ENCODE data around the gene ATP11A. TPM values are rescaled to one million over a fixed set of nuclear protein-coding genes. Genes with fewer than 3 reads are reported as not detected.

The ATP11A gene
- total and polyA plus RNA-seq, 8 donors = 9.3 to 51.0 (median 30.5) TPM

GRCh38 chr13:112743451-112744167 is 53.8 kb downstream of the ATP11A start:
- peaks cover 0 to 3% (median 0%) of the 10 kb centered on the region in 3 donors for H3K4me1 ChIP-seq
- no peak overlapping the region for H3K27ac ChIP-seq
- H3K4me3 ChIP-seq = no peak overlapping the region
- ATAC-seq (no peak), DNase-seq (no peak), FAIRE-seq (no peak)
- WGBS, 2 donors = 86% methylated on average over 12 of the region's 12 CpGs
- TF ChIP-seq CTCF (IDR thresholded peaks at IDR 0.05) = no peak
- intact Hi-C loops (cut with DNase I) = no loop called here
- H3K9me3 ChIP-seq = no peaks in the 10 kb centered on the region
- H3K36me3 ChIP-seq = no peaks in the 10 kb centered on the region
- no peaks in the 10 kb centered on the region for H3K27me3 ChIP-seq

- DNase-seq (no peak), ATAC-seq (peak in 3 of 4 donors; percentile 6 to 35 (median 9)), FAIRE-seq (no peak)
- 63 to 68% methylated on average over 22 of the region's 22 CpGs for WGBS, 2 donors
- Histone ChIP-seq H3K4me1 (peaks cover 0 to 3% (median 0%) of the 10 kb centered on the region in 3 donors), H3K9me3 (no peaks in the 10 kb centered on the region), H3K27me3 (no peaks in the 10 kb centered on the region), H3K27ac (no peak overlapping the region), H3K4me3 (no peak overlapping the region), H3K36me3 (no peaks in the 10 kb centered on the region)
- no peak for TF ChIP-seq CTCF (IDR thresholded peaks at IDR 0.05)
- intact Hi-C loops (cut with DNase I) = no loop called here
These were observed 54.6 kb downstream of the ATP11A start for GRCh38 chr13:112744168-112745021.

GRCh38 chr13:112746044-112746443 is 56.2 kb downstream of the ATP11A start:
- FAIRE-seq (no peak), ATAC-seq (no peak), DNase-seq (no peak)
- H3K27me3 ChIP-seq = no peaks in the 10 kb centered on the region
- H3K4me1 ChIP-seq = peaks cover 0 to 3% (median 0%) of the 10 kb centered on the region in 3 donors
- H3K4me3 ChIP-seq = no peak overlapping the region
- no peaks in the 10 kb centered on the region for H3K9me3 ChIP-seq
- H3K27ac ChIP-seq = no peak overlapping the region
- intact Hi-C loops (cut with DNase I) = no loop called here
- H3K36me3 ChIP-seq = no peaks in the 10 kb centered on the region
- TF ChIP-seq CTCF (IDR thresholded peaks at IDR 0.05) = no peak
- WGBS, 2 donors = 93 to 95% methylated on average over 29 of the region's 29 CpGs

GRCh38 chr13:112747256-112747655 is 57.4 kb downstream of the ATP11A start:
- Histone ChIP-seq H3K4me1 (no peaks in the 10 kb centered on the region), H3K27ac (peak overlapping the region in 1 of 4 donors; percentile 5), H3K9me3 (no peaks in the 10 kb centered on the region), H3K36me3 (no peaks in the 10 kb centered on the region), H3K4me3 (no peak overlapping the region), H3K27me3 (no peaks in the 10 kb centered on the region)
- intact Hi-C loops (cut with DNase I) = no loop called here
- no peak for TF ChIP-seq CTCF (IDR thresholded peaks at IDR 0.05)
- ATAC-seq (peak in 3 of 4 donors; percentile 43 to 78 (median 58)), DNase-seq (peak in 1 of 6 donors; percentile 36), FAIRE-seq (no peak)
- 61 to 72% methylated on average over 9 of the region's 9 CpGs for WGBS, 2 donors

Data from pancreas (tissue), 10 donors.